HepG2 (cell line): ENCODE results near the gene SSNA1. TPM values are rescaled to one million over a fixed set of nuclear protein-coding genes. Genes with fewer than 3 reads are reported as not detected.

Source experiments
- AKAP8 ChIP-seq: sonication (generic); formaldehyde crosslinking; IDR thresholded peaks from 2 replicates; pipeline ENCODE4 v1.5.1; 2020; ENCODE audit warnings: mild to moderate bottlenecking, missing genetic modification reagents
- BHLHE40 ChIP-seq: IDR thresholded peaks from 2 replicates; pipeline ENCODE4 v1.6.1; 2011; ENCODE audit warnings: low read length, improper control_type of control experiment
- CHCHD3 ChIP-seq: sonication (generic); formaldehyde crosslinking; IDR thresholded peaks from 2 replicates; pipeline ENCODE4 v1.8.0; 2022; ENCODE audit warnings: mild to moderate bottlenecking, missing genetic modification reagents, moderate library complexity
- CHD2 ChIP-seq: IDR thresholded peaks from 2 replicates; pipeline ENCODE4 v1.6.1; 2011; ENCODE audit warnings: low read depth, low read length, improper control_type of control experiment
- CREM ChIP-seq, 2 experiments: sonication (generic) in 1 of 2; formaldehyde crosslinking in 1 of 2; IDR thresholded peaks; 2 replicates each; pipeline versions ENCODE4 v1.4.0 to v1.6.1; 2016 to 2020; ENCODE audit warnings: antibody characterized with exemption in 1 of 2, mild to moderate bottlenecking in 1 of 2, missing genetic modification reagents in 1 of 2
- FOXJ3 ChIP-seq: sonication (generic); formaldehyde crosslinking; IDR thresholded peaks from 2 replicates; pipeline ENCODE4 v1.4.0; 2020; ENCODE audit warnings: missing genetic modification reagents, mild to moderate bottlenecking, borderline replicate concordance
- KLF15 ChIP-seq: sonication (generic); formaldehyde crosslinking; IDR thresholded peaks from 2 replicates; pipeline ENCODE4 v1.8.1; 2023; ENCODE audit warnings: borderline replicate concordance, mild to moderate bottlenecking, inconsistent platforms, missing genetic modification reagents, mixed read lengths
- MED1 ChIP-seq: sonication (generic); formaldehyde crosslinking; IDR thresholded peaks from 2 replicates; pipeline ENCODE4 v1.4.0; 2020; ENCODE audit warnings: missing genetic modification reagents
- NFYC ChIP-seq: IDR thresholded peaks from 2 replicates; pipeline ENCODE4 v1.6.1; 2016; ENCODE audit warnings: missing genetic modification reagents, missing compliant biosample characterization
- PHF21A ChIP-seq: sonication (generic); formaldehyde crosslinking; IDR thresholded peaks from 2 replicates; pipeline ENCODE4 v1.5.0; 2020; ENCODE audit warnings: mild to moderate bottlenecking, missing genetic modification reagents
- TARDBP ChIP-seq: sonication (generic); formaldehyde crosslinking; IDR thresholded peaks from 2 replicates; pipeline ENCODE4 v1.8.0; 2022; ENCODE audit warnings: mild to moderate bottlenecking, missing genetic modification reagents
- ZFP36 ChIP-seq: fragments of 150-350 bp; IDR thresholded peaks from 2 replicates; pipeline ENCODE4 v1.6.1; 2018; ENCODE audit warnings: borderline replicate concordance, low read length, low read depth; ENCODE audit not compliant: partially characterized antibody
- ZIK1 ChIP-seq: sonication (generic); formaldehyde crosslinking; IDR thresholded peaks from 2 replicates; pipeline ENCODE4 v1.5.0; 2020; ENCODE audit warnings: mild to moderate bottlenecking, low read depth, missing genetic modification reagents, borderline replicate concordance
- ZNF232 ChIP-seq: sonication (generic); formaldehyde crosslinking; IDR thresholded peaks from 2 replicates; pipeline ENCODE4 v1.4.0; 2020; ENCODE audit warnings: missing genetic modification reagents, borderline replicate concordance
- ZNF280B ChIP-seq: sonication (generic); formaldehyde crosslinking; IDR thresholded peaks from 2 replicates; pipeline ENCODE4 v1.5.0; 2020; ENCODE audit warnings: missing genetic modification reagents, mild to moderate bottlenecking, borderline replicate concordance
- ZNF281 ChIP-seq: sonication (generic); formaldehyde crosslinking; IDR thresholded peaks from 2 replicates; pipeline ENCODE4 v1.4.0; 2020; ENCODE audit warnings: missing genetic modification reagents, borderline replicate concordance
- ZNF292 ChIP-seq: sonication (generic); formaldehyde crosslinking; IDR thresholded peaks from 2 replicates; pipeline ENCODE4 v1.8.1; 2022; ENCODE audit warnings: mild to moderate bottlenecking, low read depth, missing genetic modification reagents, borderline replicate concordance
- ZNF317 ChIP-seq: sonication (generic); formaldehyde crosslinking; IDR thresholded peaks from 2 replicates; pipeline ENCODE4 v1.5.0; 2020; ENCODE audit warnings: mild to moderate bottlenecking, missing genetic modification reagents
- ZNF546 ChIP-seq: sonication (generic); formaldehyde crosslinking; conservative IDR thresholded peaks from 2 replicates; pipeline ENCODE4 v1.8.1; 2023; ENCODE audit warnings: mild to moderate bottlenecking, missing genetic modification reagents
- ZNF766 ChIP-seq: sonication (generic); formaldehyde crosslinking; IDR thresholded peaks from 2 replicates; pipeline ENCODE4 v1.5.0; 2020; ENCODE audit warnings: missing genetic modification reagents, borderline replicate concordance
- ZNF770 ChIP-seq: sonication (generic); formaldehyde crosslinking; IDR thresholded peaks from 2 replicates; pipeline ENCODE4 v1.5.0; 2020; ENCODE audit warnings: mild to moderate bottlenecking, missing genetic modification reagents
- ZSCAN29 ChIP-seq: sonication (generic); formaldehyde crosslinking; conservative IDR thresholded peaks from 2 replicates; pipeline ENCODE4 v1.4.0; 2020; ENCODE audit warnings: mild to moderate bottlenecking, missing genetic modification reagents
- polyA plus RNA-seq, 8 experiments: library from polyadenylated mRNA; depleted of rRNA in 3 of 8; stranded (reverse) in 7 of 8; unstranded in 1 of 8; fragments of >200 nt; fragmentation: Illumina TruSeq in 4 of 8; extraction: Trizol in 4 of 8; gene quantifications; 2 replicates each; pipeline versions ENCODE4 v1.2.1 to v1.2.3, GENCODE V29; 2011 to 2016; ENCODE audit warnings: low read depth in 4 of 8, missing spikeins in 1 of 8, mixed read lengths in 1 of 8; ENCODE audit not compliant: insufficient read depth in 1 of 8
- total RNA-seq, 5 experiments: library from RNA; depleted of rRNA; stranded (reverse); fragments of >200 nt; fragmentation: Illumina TruSeq; extraction: Trizol; gene quantifications; 2 replicates each; pipeline ENCODE4 v1.2.3, GENCODE V29; 2016; ENCODE audit warnings: low read depth in 1 of 5

SSNA1 gene
- total and polyA plus RNA-seq, 2 of the 13 experiments (the other 11 are each of a cell fraction or from before 2014, with no cell fraction given), result 35.9 to 49.4 TPM

- peak; percentile 44 for TF ChIP-seq NFYC
- TF ChIP-seq AKAP8 (CRISPR knock-in tag), result peak; percentile 99
- no peak for TF ChIP-seq ZFP36
- peak; percentile 60; the same call in 1 of the 2 replicates for TF ChIP-seq FOXJ3 (CRISPR knock-in tag)
- TF ChIP-seq ZNF317 (CRISPR knock-in tag), result peak; percentile 28; the same call in 1 of the 2 replicates
- TF ChIP-seq MED1, result peak; percentile 89
- TF ChIP-seq CREM (IDR thresholded peaks at IDR 0.05), result peak; percentile 59; the same call in 1 of the 2 replicates
- no peak for TF ChIP-seq CREM (CRISPR knock-in tag; IDR thresholded peaks at IDR 0.05)
- TF ChIP-seq ZNF546 (CRISPR knock-in tag), result peak; percentile 29; the same call in 1 of the 2 replicates
- peak; percentile 28; the same call in 1 of the 2 replicates for TF ChIP-seq ZNF292 (CRISPR knock-in tag)
- peak; percentile 51 for TF ChIP-seq BHLHE40
- TF ChIP-seq PHF21A (CRISPR knock-in tag), result peak; percentile 95
- 0 out of 2 replicates have a peak, but pooled peaks have one; percentile 15 for TF ChIP-seq ZIK1 (CRISPR knock-in tag)
- TF ChIP-seq CHCHD3, result no peak
- peak; percentile 89 for TF ChIP-seq TARDBP (CRISPR knock-in tag)
- TF ChIP-seq CHD2, result no peak
- peak; percentile 41; the same call in 1 of the 2 replicates for TF ChIP-seq ZNF281
- no peak for TF ChIP-seq ZSCAN29 (CRISPR knock-in tag)
- 0 out of 2 replicates have a peak, but pooled peaks have one; percentile 19 for TF ChIP-seq ZNF232
- TF ChIP-seq KLF15, result no peak; the same call in 1 of the 2 replicates
- TF ChIP-seq ZNF770 (CRISPR knock-in tag), result peak; percentile 57
- TF ChIP-seq ZNF280B, result no peak
- TF ChIP-seq ZNF766 (CRISPR knock-in tag), result peak; percentile 93; the same call in 1 of the 2 replicates
These were observed 47.9 kb downstream of the SSNA1 start (continued) for GRCh38 chr9:137236238-137236935.
